Activated CD4-positive, CD25-positive, alpha-beta regulatory T cell treated with anti-CD3 and anti-CD28 coated beads, Interleukin-2, amount 50 U/mL, for 72 hours (primary cell): ENCODE measurements around the gene CDNF.
"Not testable (repeated sequence)": the region's sequence is repeated elsewhere in the genome, so short reads cannot be mapped to it uniquely, and the experiment has no call there.

ENCODE experiments used
- DNase-seq: peaks from one replicate; pipeline ENCODE4 v3.0.0; 2021

CDNF gene

GRCh38 chr10:14838582-14839304, 906 bp upstream of the CDNF start:
- peak; percentile 36 for DNase-seq

- no peak for DNase-seq
Measured at GRCh38 chr10:14837003-14837756, 657 bp downstream of the CDNF start.

- no peak for DNase-seq
Measured at GRCh38 chr10:14836208-14836607, 1.6 kb downstream of the CDNF start.

GRCh38 chr10:14833106-14833505, 4.7 kb downstream of the CDNF start:
- DNase-seq: no peak

GRCh38 chr10:14826076-14826829, 11.6 kb downstream of the CDNF start:
- DNase-seq: no peak

- no peak for DNase-seq
Measured at GRCh38 chr10:14823966-14824365, 13.9 kb downstream of the CDNF start.

- no peak for DNase-seq
Measured at GRCh38 chr10:14822879-14823755, 14.7 kb downstream of the CDNF start.

- no peak for DNase-seq
Measured at GRCh38 chr10:14821635-14822375, 16.0 kb downstream of the CDNF start.

GRCh38 chr10:14820775-14821154, 17.1 kb downstream of the CDNF start:
- DNase-seq: no peak

GRCh38 chr10:14820010-14820774, 17.6 kb downstream of the CDNF start:
- DNase-seq: no peak

GRCh38 chr10:14816717-14817116, 21.1 kb downstream of the CDNF start:
- DNase-seq: not testable (repeated sequence)

- DNase-seq: no peak
Measured at GRCh38 chr10:14815681-14816080, 22.2 kb downstream of the CDNF start.

GRCh38 chr10:14812271-14812670, 25.6 kb downstream of the CDNF start:
- DNase-seq: no peak

GRCh38 chr10:14810969-14811953, 26.6 kb downstream of the CDNF start:
- no peak for DNase-seq

- DNase-seq: no peak
Measured at GRCh38 chr10:14806318-14806717, 31.5 kb downstream of the CDNF start.

GRCh38 chr10:14803827-14804226, 34.0 kb downstream of the CDNF start:
- no peak for DNase-seq

- no peak for DNase-seq
Measured at GRCh38 chr10:14801723-14802122, 36.1 kb downstream of the CDNF start.

GRCh38 chr10:14800397-14800796, 37.4 kb downstream of the CDNF start:
- DNase-seq: no peak

- DNase-seq: no peak
Measured at GRCh38 chr10:14798636-14799035, 39.2 kb downstream of the CDNF start.

- no peak for DNase-seq
Measured at GRCh38 chr10:14787938-14788337, 49.9 kb downstream of the CDNF start.
